Esophagus muscularis mucosa (tissue), 3 donors: ENCODE measurements around the gene ATP1A2.

Source experiments
- POLR2A ChIP-seq: fragments of 450-650 bp; IDR thresholded peaks from one replicate; pipeline ENCODE4 v1.6.1; 2017; ENCODE audit warnings: antibody characterized with exemption, moderate library complexity, mild to moderate bottlenecking, low read depth
- POLR2AphosphoS5 ChIP-seq, 2 donors: sonication (generic); formaldehyde crosslinking; IDR thresholded peaks; one replicate each; pipeline ENCODE4 v1.6.1; 2017; ENCODE audit warnings: antibody characterized with exemption in 2 of 2
- TF ChIP-seq, protein P1 (sequence below), 3 experiments: fragments of 200-600 bp in 2 of 3; fragments of 450-650 bp in 1 of 3; sonication (generic) in 2 of 3; IDR thresholded peaks; one replicate each; pipeline ENCODE4 v1.5.1; 2017 to 2019; ENCODE audit warnings: antibody characterized with exemption in 3 of 3, mild to moderate bottlenecking in 2 of 3, moderate library complexity in 1 of 3

- TF ChIP-seq POLR2AphosphoS5 (IDR thresholded peaks at IDR 0.05) (no peak), POLR2A (no peak)
- TF ChIP-seq, protein P1, sequence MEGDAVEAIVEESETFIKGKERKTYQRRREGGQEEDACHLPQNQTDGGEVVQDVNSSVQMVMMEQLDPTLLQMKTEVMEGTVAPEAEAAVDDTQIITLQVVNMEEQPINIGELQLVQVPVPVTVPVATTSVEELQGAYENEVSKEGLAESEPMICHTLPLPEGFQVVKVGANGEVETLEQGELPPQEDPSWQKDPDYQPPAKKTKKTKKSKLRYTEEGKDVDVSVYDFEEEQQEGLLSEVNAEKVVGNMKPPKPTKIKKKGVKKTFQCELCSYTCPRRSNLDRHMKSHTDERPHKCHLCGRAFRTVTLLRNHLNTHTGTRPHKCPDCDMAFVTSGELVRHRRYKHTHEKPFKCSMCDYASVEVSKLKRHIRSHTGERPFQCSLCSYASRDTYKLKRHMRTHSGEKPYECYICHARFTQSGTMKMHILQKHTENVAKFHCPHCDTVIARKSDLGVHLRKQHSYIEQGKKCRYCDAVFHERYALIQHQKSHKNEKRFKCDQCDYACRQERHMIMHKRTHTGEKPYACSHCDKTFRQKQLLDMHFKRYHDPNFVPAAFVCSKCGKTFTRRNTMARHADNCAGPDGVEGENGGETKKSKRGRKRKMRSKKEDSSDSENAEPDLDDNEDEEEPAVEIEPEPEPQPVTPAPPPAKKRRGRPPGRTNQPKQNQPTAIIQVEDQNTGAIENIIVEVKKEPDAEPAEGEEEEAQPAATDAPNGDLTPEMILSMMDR (IDR thresholded peaks at IDR 0.05): no peak
These were observed 11.7 kb upstream of the ATP1A2 start for GRCh38 chr1:160103658-160104408.
